ENCODE measurements around the gene STRA6.

Gene STRA6

GRCh38 chr15:74135041-74135565, 67.5 kb downstream of the STRA6 start:
- Histone ChIP-seq H3K27me3 (peaks cover 60% of the 10 kb centered on the region), H3K9ac (no peak overlapping the region; the same call in 1 of the 2 replicates)

GRCh38 chr15:74134387-74135027, 68.1 kb downstream of the STRA6 start:
- Histone ChIP-seq H3K27me3 (peaks cover 66% of the 10 kb centered on the region), H3K4me2 (peak overlapping the region; percentile 97; the same call in 1 of the 2 replicates), H4K20me1 (peaks cover 27% of the 10 kb centered on the region), H3K9me3 (peaks cover 34% of the 10 kb centered on the region), H3K4me1 (peaks cover 41% of the 10 kb centered on the region), H3K4me3 (0 out of 2 replicates have a peak overlapping the region, but pooled peaks have one; percentile 11), H3K36me3 (no peaks in the 10 kb centered on the region), H3K9ac (no peak overlapping the region), H3K27ac (no peak overlapping the region)
- no peak for TF ChIP-seq Cebpa-rat (IDR thresholded peaks at IDR 0.05)

More at GRCh38 chr15:74135041-74135565, 67.5 kb downstream of the STRA6 start:
- peaks cover 34% of the 10 kb centered on the region for H3K9me3 ChIP-seq
- H4K20me1 ChIP-seq: peaks cover 23% of the 10 kb centered on the region
- peaks cover 42% of the 10 kb centered on the region for H3K4me1 ChIP-seq
- TF ChIP-seq Cebpa-rat (IDR thresholded peaks at IDR 0.05): no peak
- peak overlapping the region; percentile 97 for H3K4me2 ChIP-seq
- H3K27ac ChIP-seq: no peak overlapping the region
- peak overlapping the region; percentile 70 for H3K4me3 ChIP-seq
- no peaks in the 10 kb centered on the region for H3K36me3 ChIP-seq

- no peaks in the 10 kb centered on the region for H3K36me3 ChIP-seq
- H3K4me2 ChIP-seq: no peak overlapping the region
- peaks cover 46% of the 10 kb centered on the region for H3K4me1 ChIP-seq
- H3K27ac ChIP-seq: no peak overlapping the region
- peaks cover 34% of the 10 kb centered on the region for H4K20me1 ChIP-seq
- peaks cover 73% of the 10 kb centered on the region for H3K27me3 ChIP-seq
- TF ChIP-seq Cebpa-rat (IDR thresholded peaks at IDR 0.05): no peak
- peaks cover 34% of the 10 kb centered on the region for H3K9me3 ChIP-seq
- H3K9ac ChIP-seq: no peak overlapping the region
- H3K4me3 ChIP-seq: 0 out of 2 replicates have a peak overlapping the region, but pooled peaks have one; percentile 11
Measured at GRCh38 chr15:74133694-74134386, 68.7 kb downstream of the STRA6 start.

DNA sequence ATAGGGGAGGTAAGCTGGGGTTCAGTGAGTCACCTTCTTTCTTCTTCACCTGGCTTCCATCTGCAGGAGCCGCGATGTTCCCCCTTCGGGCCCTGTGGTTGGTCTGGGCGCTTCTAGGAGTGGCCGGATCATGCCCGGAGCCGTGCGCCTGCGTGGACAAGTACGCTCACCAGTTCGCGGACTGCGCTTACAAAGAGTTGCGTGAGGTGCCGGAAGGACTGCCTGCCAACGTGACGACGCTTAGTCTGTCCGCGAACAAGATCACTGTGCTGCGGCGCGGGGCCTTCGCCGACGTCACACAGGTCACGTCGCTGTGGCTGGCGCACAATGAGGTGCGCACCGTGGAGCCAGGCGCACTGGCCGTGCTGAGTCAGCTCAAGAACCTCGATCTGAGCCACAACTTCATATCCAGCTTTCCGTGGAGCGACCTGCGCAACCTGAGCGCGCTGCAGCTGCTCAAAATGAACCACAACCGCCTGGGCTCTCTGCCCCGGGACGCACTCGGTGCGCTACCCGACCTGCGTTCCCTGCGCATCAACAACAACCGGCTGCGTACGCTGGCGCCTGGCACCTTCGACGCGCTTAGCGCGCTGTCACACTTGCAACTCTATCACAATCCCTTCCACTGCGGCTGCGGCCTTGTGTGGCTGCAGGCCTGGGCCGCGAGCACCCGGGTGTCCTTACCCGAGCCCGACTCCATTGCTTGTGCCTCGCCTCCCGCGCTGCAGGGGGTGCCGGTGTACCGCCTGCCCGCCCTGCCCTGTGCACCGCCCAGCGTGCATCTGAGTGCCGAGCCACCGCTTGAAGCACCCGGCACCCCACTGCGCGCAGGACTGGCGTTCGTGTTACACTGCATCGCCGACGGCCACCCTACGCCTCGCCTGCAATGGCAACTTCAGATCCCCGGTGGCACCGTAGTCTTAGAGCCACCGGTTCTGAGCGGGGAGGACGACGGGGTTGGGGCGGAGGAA, 69.6 kb downstream of the STRA6 start:
- H3K4me3 ChIP-seq: no peak overlapping the region
- H3K27ac ChIP-seq: no peak overlapping the region
- peaks cover 46% of the 10 kb centered on the region for H3K4me1 ChIP-seq
- no peak overlapping the region for H3K4me2 ChIP-seq
- H4K20me1 ChIP-seq: peaks cover 43% of the 10 kb centered on the region
- H3K36me3 ChIP-seq: no peaks in the 10 kb centered on the region
- peaks cover 81% of the 10 kb centered on the region for H3K27me3 ChIP-seq
- no peak for TF ChIP-seq Cebpa-rat (IDR thresholded peaks at IDR 0.05)
- peaks cover 34% of the 10 kb centered on the region for H3K9me3 ChIP-seq
- H3K9ac ChIP-seq: no peak overlapping the region

DNA sequence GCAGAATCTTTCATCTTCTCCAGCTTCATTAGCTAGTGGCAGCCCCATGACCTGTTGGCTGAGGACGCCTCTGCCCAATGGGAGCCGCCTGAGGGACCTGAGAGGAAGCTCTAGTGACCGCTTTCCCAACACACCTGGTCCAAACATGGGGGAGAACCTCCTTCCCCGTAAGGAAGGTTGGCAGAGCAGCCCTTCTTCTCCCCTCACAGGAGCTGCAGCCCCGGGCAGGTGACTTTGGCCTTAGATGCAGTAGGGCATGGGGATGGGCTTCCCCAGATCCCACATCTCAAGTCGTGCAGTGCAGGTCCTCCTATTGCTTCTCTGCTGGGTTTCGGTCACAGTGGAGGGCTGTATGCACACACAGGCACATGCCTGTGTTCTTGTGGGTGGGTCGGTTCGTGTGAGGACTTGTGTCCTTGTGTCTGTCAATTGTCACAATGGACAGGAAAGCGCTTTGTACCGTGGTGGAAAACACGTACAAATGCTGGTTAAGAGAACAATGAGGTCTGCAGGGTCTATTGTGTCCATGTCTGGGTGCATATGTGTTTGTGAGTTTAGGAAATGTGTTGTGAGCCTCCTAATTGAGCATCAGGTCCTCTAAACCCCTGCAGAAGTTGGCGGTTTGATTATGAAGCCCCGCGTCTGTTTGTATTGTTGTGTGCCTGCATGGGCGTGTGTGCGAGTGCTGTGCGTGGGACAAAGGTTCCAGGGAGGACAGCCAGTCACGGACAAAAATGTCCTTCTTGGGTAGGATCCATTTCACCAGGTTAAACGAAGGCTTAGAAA, 70.8 kb downstream of the STRA6 start:
- no peak for TF ChIP-seq Cebpa-rat (IDR thresholded peaks at IDR 0.05)
- Histone ChIP-seq H3K9me3 (peaks cover 34% of the 10 kb centered on the region), H3K4me3 (no peak overlapping the region), H3K27me3 (peaks cover 93% of the 10 kb centered on the region), H3K4me1 (peaks cover 40% of the 10 kb centered on the region), H3K9ac (no peak overlapping the region), H3K27ac (no peak overlapping the region), H3K4me2 (no peak overlapping the region), H4K20me1 (peaks cover 43% of the 10 kb centered on the region), H3K36me3 (no peaks in the 10 kb centered on the region)

GRCh38 chr15:74130849-74131627, 71.5 kb downstream of the STRA6 start:
- Histone ChIP-seq H4K20me1 (peaks cover 43% of the 10 kb centered on the region), H3K4me2 (no peak overlapping the region), H3K36me3 (no peaks in the 10 kb centered on the region), H3K4me3 (no peak overlapping the region), H3K4me1 (peaks cover 37% of the 10 kb centered on the region), H3K9ac (no peak overlapping the region), H3K27ac (no peak overlapping the region), H3K27me3 (peaks cover 96% of the 10 kb centered on the region), H3K9me3 (peaks cover 34% of the 10 kb centered on the region)
- TF ChIP-seq Cebpa-rat (IDR thresholded peaks at IDR 0.05): no peak

DNA sequence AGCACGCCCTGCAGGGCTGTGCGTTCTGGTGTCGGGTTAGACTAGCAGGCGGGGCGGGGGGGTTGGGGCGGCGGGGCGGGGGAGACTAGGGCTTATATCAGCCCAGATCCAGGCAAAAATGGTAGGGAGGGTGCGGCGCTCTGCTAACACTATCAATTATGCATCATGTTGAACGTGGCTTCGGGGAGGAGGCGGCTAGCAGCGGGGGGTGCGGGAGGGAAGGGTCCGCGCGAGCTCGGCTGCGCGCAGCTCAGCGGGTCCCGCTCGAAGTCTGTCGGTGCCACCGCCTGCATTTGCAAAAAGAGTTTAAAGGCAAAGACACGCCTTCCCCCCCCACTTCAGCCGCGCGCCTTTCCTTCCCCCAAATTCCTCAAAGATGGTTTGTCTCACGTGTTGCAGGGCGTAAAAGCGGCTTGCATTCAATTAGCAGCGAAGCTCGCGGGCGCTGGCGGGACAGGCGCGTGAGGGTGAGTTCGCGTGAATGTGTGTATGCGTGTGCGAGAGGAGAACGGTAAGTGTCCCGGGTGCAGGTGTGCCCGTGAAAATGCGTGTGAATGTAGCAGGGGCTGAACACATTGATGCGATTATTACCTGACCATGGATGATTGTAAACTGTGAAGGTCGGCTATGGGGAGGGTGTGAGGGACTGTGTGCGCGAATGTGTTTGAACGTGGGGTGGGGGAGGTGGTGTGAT, 72.3 kb downstream of the STRA6 start, which contains the start of gene ISLR2:
Gene ISLR2 (plus strand): TSS at position 432 of the 694 bp plus-strand sequence. CDS start 2,169 bp downstream, outside the sequence.
- no peak for TF ChIP-seq Cebpa-rat (IDR thresholded peaks at IDR 0.05)
- Histone ChIP-seq H3K9ac (no peak within 1 kb of the TSS), H3K27me3 (peaks cover 88% of the 10 kb centered on the region), H3K36me3 (no peaks in the 10 kb centered on the region), H3K4me1 (peaks cover 34% of the 10 kb centered on the region), H3K9me3 (peaks cover 34% of the 10 kb centered on the region), H4K20me1 (peaks cover 43% of the 10 kb centered on the region), H3K4me2 (peak within 1 kb of the TSS; percentile 28; the same call in 1 of the 2 replicates), H3K27ac (no peak within 1 kb of the TSS), H3K4me3 (0 out of 2 replicates have a peak within 1 kb of the TSS, but pooled peaks have one; percentile 14)

All from BLaER1 (cell line).